Bronchial epithelial cell (primary cell): ENCODE data around the gene RNASEH2B. TPM values are rescaled to one million over a fixed set of nuclear protein-coding genes. Genes with fewer than 3 reads are reported as not detected.

Experiments
- DNase-seq: peaks from one replicate; pipeline ENCODE4 v3.0.0-alpha.2; 2010; ENCODE audit warnings: low read depth
- FAIRE-seq: peaks from 2 replicates; lab custom pipeline; 2011; peaks lifted over from hg19 to GRCh38; lab: Jason Lieb, UNC
- H3K27me3 ChIP-seq: 2 replicates; pipeline ENCODE4 v1.5.1; 2011; ENCODE audit warnings: low read length; ENCODE audit not compliant: control insufficient read depth, insufficient read depth
- H3K36me3 ChIP-seq: 2 replicates; pipeline ENCODE4 v1.5.1; 2011; ENCODE audit warnings: low read length; ENCODE audit not compliant: control insufficient read depth, insufficient read depth
- H3K4me3 ChIP-seq: 2 replicates; pipeline ENCODE4 v1.5.1; 2011; ENCODE audit warnings: mild to moderate bottlenecking, low read depth, low read length, control low read depth
- total RNA-seq: library from RNA; depleted of rRNA; stranded (reverse); fragments of >200 nt; gene quantifications from 2 replicates; pipeline ENCODE4 v1.2.1, GENCODE V29; 2014
- TF ChIP-seq, protein P1 (sequence below): IDR thresholded peaks from 2 replicates; pipeline ENCODE4 v1.5.1; 2011; ENCODE audit warnings: mild to moderate bottlenecking, moderate library complexity, low read length, control low read depth, inconsistent platforms; ENCODE audit not compliant: insufficient read depth, severe bottlenecking

The RNASEH2B gene
- total RNA-seq, 1 donor from 2014 or later = 35.0 TPM

DNA sequence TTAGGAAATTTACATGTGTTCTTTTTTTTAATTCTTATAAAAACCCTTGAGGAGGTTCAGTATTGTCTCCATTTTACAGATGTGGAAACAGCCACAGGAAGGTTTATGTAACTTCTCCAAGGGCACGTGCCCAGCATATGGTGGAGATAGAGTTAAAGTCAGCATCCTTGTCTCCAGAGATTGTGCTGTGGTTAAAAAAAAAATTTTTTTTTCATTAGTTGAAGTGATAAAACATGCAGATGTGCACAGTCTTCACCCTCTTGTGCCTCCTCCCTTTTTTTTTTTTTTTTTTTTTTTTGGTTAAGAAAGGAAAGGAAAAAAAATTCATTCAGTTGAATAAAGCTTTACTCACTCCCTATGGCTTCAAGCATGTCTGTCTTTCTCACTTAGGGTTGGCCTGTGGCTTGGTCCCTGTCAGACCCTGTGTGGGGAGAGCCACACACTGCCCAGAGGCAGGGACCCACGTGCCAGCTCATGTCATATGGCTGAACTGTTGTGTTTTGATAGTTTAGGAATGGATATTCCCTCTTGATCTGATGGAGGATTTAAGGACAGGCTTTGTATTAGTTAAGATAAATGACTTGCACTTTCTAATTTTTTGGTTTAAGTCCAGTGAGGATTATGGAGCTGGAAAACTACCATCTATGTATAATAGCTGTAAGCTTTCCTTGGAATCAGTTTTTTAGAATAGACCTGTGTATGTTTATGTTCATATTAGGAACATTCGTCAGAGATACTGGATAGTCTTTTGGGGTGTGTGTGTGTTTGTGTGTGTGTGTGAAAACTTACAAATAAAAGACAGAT, 19.3 kb downstream of the RNASEH2B start:
- Histone ChIP-seq H3K27me3 (no peaks in the 10 kb centered on the region), H3K4me3 (no peak overlapping the region), H3K36me3 (peaks cover 2% of the 10 kb centered on the region)
- no peak for FAIRE-seq
- no peak for DNase-seq
- TF ChIP-seq, protein P1, sequence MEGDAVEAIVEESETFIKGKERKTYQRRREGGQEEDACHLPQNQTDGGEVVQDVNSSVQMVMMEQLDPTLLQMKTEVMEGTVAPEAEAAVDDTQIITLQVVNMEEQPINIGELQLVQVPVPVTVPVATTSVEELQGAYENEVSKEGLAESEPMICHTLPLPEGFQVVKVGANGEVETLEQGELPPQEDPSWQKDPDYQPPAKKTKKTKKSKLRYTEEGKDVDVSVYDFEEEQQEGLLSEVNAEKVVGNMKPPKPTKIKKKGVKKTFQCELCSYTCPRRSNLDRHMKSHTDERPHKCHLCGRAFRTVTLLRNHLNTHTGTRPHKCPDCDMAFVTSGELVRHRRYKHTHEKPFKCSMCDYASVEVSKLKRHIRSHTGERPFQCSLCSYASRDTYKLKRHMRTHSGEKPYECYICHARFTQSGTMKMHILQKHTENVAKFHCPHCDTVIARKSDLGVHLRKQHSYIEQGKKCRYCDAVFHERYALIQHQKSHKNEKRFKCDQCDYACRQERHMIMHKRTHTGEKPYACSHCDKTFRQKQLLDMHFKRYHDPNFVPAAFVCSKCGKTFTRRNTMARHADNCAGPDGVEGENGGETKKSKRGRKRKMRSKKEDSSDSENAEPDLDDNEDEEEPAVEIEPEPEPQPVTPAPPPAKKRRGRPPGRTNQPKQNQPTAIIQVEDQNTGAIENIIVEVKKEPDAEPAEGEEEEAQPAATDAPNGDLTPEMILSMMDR = no peak

DNA sequence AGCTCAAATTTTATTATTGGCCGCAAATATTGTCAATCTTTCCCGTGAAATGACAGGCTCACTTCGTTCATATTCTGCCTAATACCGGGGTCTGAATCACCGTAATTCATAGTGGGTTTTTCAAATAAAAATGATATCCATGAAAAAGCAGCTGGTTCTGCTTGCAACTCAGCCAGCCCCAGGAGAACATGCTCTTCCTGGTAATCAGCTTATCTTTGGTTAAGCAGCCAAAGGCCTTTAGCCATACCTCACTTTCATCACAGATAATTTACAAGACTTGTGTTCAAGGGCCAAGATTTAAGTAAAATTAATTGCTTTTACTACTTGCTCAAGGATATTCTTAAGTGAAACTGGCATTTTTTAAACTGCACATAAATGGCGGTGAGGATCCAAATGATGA, 22.5 kb downstream of the RNASEH2B start:
- FAIRE-seq (no peak), DNase-seq (no peak)
- Histone ChIP-seq H3K4me3 (no peak overlapping the region), H3K36me3 (peaks cover 4% of the 10 kb centered on the region), H3K27me3 (no peaks in the 10 kb centered on the region)
- TF ChIP-seq, protein P1 = no peak

DNA sequence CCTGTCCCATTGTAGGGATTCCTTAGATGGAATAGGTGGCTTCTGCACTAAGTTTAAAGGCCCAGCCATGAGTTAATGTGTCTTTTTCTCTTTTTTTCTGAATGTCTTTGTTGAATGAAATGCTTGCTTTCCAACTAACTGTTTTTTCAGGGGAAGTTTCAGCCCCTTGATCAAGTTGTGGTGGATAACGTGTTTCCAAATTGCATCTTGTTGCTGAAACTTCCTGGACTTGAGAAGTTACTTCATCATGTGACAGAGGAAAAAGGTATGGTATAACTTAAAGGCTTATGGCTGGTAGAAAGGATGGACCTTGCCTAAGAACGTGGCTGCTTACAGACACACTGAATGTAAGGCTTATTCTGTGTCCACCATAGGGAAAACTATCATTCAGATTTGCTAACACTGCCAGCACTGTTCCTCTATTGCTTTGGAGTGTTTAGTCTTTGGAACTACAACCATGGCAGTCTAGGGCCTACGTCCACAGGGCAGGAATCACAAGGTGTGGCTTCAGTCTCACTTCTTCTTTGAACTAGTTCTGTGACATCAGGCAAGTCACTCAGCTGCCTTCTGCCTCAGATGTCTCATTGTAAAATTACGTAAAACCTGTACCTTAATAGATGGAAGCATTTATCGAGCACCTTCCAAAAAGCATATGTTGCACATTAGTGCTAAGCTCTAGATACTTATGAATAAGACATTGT, 25.3 kb downstream of the RNASEH2B start:
- Histone ChIP-seq H3K36me3 (peaks cover 7% of the 10 kb centered on the region), H3K4me3 (no peak overlapping the region), H3K27me3 (no peaks in the 10 kb centered on the region)
- TF ChIP-seq, protein P1 = no peak
- FAIRE-seq = no peak
- DNase-seq = no peak

DNA sequence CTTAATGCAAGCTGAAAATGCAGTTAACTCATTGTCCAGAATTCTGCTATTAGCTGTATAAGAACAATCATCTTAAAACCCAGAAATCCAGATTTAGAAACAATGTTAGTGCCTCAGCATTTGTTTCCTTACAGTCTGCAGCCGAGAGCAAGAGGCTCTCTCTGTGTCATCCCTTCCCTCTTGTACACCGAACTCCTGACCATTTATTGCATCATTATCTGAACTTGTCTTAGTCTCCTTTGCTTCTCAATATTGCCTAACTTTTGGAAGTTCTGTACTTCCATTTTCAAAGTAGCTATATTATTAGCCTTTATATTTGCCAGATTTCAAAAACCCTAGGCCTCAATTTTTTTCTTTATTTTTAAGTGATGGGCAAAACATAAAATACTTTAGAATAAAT, 27.1 kb downstream of the RNASEH2B start:
- no peaks in the 10 kb centered on the region for H3K27me3 ChIP-seq
- TF ChIP-seq, protein P1 = no peak
- DNase-seq (no peak), FAIRE-seq (no peak)
- no peak overlapping the region for H3K4me3 ChIP-seq
- peaks cover 5% of the 10 kb centered on the region for H3K36me3 ChIP-seq

DNA sequence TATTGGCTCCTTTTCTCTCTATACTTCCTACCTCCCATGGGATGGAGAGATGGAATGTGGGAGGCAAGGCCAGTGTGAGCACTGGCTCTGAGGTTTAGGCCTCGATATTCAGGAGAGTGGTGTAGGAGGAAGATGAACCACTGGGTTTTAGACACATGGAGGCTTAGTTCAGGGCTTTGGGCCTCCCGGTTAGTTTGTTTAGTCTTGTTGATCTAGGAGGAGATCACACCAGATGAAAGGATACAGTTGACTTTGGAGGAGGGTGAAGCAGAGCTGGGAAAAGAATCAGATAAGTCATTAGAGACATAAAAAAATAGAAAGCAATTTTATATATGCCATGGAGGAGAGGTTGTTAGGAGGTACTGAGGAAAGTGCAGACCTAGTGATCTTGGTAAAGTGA, 30.9 kb downstream of the RNASEH2B start:
- no peak overlapping the region for H3K4me3 ChIP-seq
- H3K27me3 ChIP-seq = no peaks in the 10 kb centered on the region
- DNase-seq = no peak
- H3K36me3 ChIP-seq = peaks cover 3% of the 10 kb centered on the region
- TF ChIP-seq, protein P1 = no peak
- no peak for FAIRE-seq
